ENCODE data around the gene NFIB. TPM values are rescaled to one million over a fixed set of nuclear protein-coding genes. Genes with fewer than 3 reads are reported as not detected.

The NFIB gene
- total RNA-seq, 1 experiment from 2014 or later, result 12.5 TPM

DNA sequence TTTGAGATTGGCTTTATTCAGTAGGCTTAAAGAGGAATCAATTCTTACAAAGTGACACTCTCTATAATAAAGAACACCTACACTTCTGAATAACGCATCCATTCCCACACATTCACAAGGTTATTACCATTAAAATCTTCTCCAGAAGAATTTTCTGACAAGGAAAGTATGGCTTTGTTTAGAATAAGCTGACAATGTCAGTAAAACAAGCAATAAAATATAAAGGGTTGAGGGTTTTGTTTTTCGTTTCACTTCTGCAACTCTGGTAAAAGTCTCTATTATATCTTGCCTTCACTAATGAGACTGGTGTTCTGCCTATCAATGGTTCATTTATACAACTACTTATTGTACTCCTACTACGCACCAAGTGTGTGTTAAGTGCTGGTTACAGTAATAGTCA, 169.7 kb downstream of the NFIB start:
- peaks cover 6% of the 10 kb centered on the region for H3K9me3 Mint-ChIP-seq
- no peaks in the 10 kb centered on the region for H3K4me1 Mint-ChIP-seq
- TF ChIP-seq MLX (CRISPR knock-in tag; IDR thresholded peaks at IDR 0.05), result no peak
- TF ChIP-seq IRF2 (CRISPR knock-in tag; IDR thresholded peaks at IDR 0.05; ENCODE audit: borderline replicate concordance, low read depth), result no peak
- no peak for TF ChIP-seq ZMAT4 (CRISPR knock-in tag; IDR thresholded peaks at IDR 0.05)
- no peak for TF ChIP-seq NFATC4 (CRISPR knock-in tag; IDR thresholded peaks at IDR 0.05)
- TF ChIP-seq NR1H2 (CRISPR knock-in tag; IDR thresholded peaks at IDR 0.05), result no peak
- TF ChIP-seq HMGA2 (CRISPR knock-in tag; IDR thresholded peaks at IDR 0.05), result no peak
- H3K36me3 Mint-ChIP-seq, result peaks cover 4% of the 10 kb centered on the region; the same call in 1 of the 2 replicates
- no peak overlapping the region for H3K4me3 Mint-ChIP-seq
- H3K27ac Mint-ChIP-seq, result no peak overlapping the region
- no peaks in the 10 kb centered on the region for H3K27me3 Mint-ChIP-seq (ENCODE audit: low read depth)
- CTCF ChIA-PET, result no interaction called here
- ATAC-seq (no peak), DNase-seq (ENCODE audit: low spot score) (no peak)
- POLR2A ChIA-PET, result no interaction called here

DNA sequence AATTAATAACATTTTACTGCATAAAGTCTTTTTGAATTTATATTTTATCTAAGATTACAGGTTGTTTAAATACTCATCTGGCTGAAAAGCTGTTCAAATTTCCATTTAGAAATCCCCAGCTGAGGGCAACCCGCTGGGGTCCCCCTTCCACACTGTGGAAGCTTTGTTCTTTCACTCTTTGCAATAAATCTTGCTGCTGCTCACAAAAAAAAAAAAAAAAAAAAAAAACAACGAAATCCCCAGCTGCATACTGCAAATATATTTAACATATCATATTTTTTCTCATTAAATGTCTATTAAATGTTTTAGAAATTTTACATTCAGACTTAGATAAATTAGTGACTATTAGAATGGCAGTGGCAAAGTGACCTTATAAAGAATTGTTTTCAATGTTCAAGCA, 172.2 kb downstream of the NFIB start:
- TF ChIP-seq ZNF138 (CRISPR knock-in tag; conservative IDR thresholded peaks at IDR 0.05), result no peak
- no peak for TF ChIP-seq ARID4B (CRISPR knock-in tag; IDR thresholded peaks at IDR 0.05; ENCODE audit: borderline replicate concordance)
- Mint-ChIP-seq H3K9me3 (peaks cover 6% of the 10 kb centered on the region), H3K4me3 (no peak overlapping the region), H3K27ac (no peak overlapping the region), H3K27me3 (ENCODE audit: low read depth) (no peaks in the 10 kb centered on the region), H3K36me3 (peaks cover 4% of the 10 kb centered on the region; the same call in 1 of the 2 replicates), H3K4me1 (no peaks in the 10 kb centered on the region; the same call in 1 of the 2 replicates)
- ATAC-seq, result no peak
- DNase-seq (ENCODE audit: low spot score), result no peak
- POLR2A ChIA-PET, result no interaction called here
- CTCF ChIA-PET, result interaction anchor here (0.6 to 0.7 kb wide), 2 partner anchors 80 to 1439 kb away, joined by 5 read pairs; no protein-coding TSS in a partner anchor

DNA sequence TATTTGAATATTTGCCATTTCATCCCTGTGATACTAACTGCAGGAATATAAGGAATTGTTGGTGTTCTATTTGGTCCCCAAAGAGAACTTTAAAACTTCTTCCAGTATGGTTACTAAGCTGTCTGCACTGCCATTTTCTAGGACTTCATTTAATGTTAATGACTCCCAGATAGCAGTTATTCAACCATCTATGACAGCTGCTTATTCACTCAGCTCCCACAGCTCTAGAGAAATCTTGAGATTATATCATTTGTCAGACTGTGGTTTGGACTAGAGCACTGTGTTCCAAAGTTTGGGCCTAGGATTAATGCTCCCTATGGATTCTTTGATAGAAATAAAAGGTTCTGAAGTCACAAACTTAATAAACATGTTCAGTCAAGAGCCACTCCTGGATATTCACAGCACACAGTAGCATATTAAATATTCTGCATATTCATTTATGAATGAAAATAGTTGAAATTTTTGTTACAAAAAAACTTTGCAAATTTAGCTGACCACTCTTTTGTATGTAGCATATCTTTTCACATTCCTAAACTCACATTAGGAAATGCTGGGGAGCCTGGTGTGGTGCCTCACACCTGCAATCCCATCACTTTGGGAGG, 173.7 kb downstream of the NFIB start:
- ChIA-PET CTCF (no interaction called here), POLR2A (no interaction called here)
- Mint-ChIP-seq H3K27me3 (ENCODE audit: low read depth) (no peaks in the 10 kb centered on the region), H3K27ac (no peak overlapping the region), H3K36me3 (peaks cover 4% of the 10 kb centered on the region; the same call in 1 of the 2 replicates), H3K4me3 (no peak overlapping the region), H3K4me1 (no peaks in the 10 kb centered on the region; the same call in 1 of the 2 replicates), H3K9me3 (peaks cover 6% of the 10 kb centered on the region)
- TF ChIP-seq TCF7 (CRISPR knock-in tag; IDR thresholded peaks at IDR 0.05; ENCODE audit: low read depth), result no peak
- ATAC-seq (no peak), DNase-seq (ENCODE audit: low spot score) (no peak)

- ATAC-seq (no peak), DNase-seq (ENCODE audit: low spot score) (no peak)
- Mint-ChIP-seq H3K27me3 (ENCODE audit: low read depth) (no peaks in the 10 kb centered on the region), H3K4me3 (no peak overlapping the region), H3K9me3 (peaks cover 6% of the 10 kb centered on the region), H3K36me3 (peaks cover 4% of the 10 kb centered on the region; the same call in 1 of the 2 replicates), H3K27ac (no peak overlapping the region), H3K4me1 (no peaks in the 10 kb centered on the region; the same call in 1 of the 2 replicates)
- no peak for TF ChIP-seq ZNF121 (CRISPR knock-in tag; IDR thresholded peaks at IDR 0.05)
- no peak for TF ChIP-seq IRF2 (CRISPR knock-in tag; IDR thresholded peaks at IDR 0.05; ENCODE audit: borderline replicate concordance, low read depth)
- no peak for TF ChIP-seq ZNF263 (CRISPR knock-in tag; IDR thresholded peaks at IDR 0.05; ENCODE audit: low read depth)
- no peak for TF ChIP-seq TEAD4 (CRISPR knock-in tag; IDR thresholded peaks at IDR 0.05)
- no peak for TF ChIP-seq MYBL2 (CRISPR knock-in tag; IDR thresholded peaks at IDR 0.05)
- ChIA-PET POLR2A (no interaction called here), CTCF (no interaction called here)
These were observed 174.7 kb downstream of the NFIB start for GRCh38 chr9:14139287-14139686.
